Measurements from ENCODE around the gene SLC16A1. TPM values are rescaled to one million over a fixed set of nuclear protein-coding genes. Genes with fewer than 3 reads are reported as not detected.
"Not testable (repeated sequence)": the region's sequence is repeated elsewhere in the genome, so short reads cannot be mapped to it uniquely, and the experiment has no call there.

The SLC16A1 gene, protein sequence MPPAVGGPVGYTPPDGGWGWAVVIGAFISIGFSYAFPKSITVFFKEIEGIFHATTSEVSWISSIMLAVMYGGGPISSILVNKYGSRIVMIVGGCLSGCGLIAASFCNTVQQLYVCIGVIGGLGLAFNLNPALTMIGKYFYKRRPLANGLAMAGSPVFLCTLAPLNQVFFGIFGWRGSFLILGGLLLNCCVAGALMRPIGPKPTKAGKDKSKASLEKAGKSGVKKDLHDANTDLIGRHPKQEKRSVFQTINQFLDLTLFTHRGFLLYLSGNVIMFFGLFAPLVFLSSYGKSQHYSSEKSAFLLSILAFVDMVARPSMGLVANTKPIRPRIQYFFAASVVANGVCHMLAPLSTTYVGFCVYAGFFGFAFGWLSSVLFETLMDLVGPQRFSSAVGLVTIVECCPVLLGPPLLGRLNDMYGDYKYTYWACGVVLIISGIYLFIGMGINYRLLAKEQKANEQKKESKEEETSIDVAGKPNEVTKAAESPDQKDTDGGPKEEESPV
- 10 to 100 TPM; 54.2 to 72.7 (median 54.6) TPM for polyA plus RNA-seq (ENCODE audit: insufficient read length in 3 of 3)
- long read RNA-seq, donor 1, partial matches to known transcripts = 12 of 17 reads
- long read RNA-seq, donor 1, other reads (novel, unspliced or antisense) = 0 of 17 reads
- long read RNA-seq, donor 2, transcript SLC16A1-201 (5 exons, 3,910 nt) = major isoform, 7 of 17 reads
- long read RNA-seq, donor 2, partial matches to known transcripts = 8 of 17 reads
- long read RNA-seq, donor 2, other reads (novel, unspliced or antisense) = 0 of 17 reads
- long read RNA-seq, donor 3, transcript SLC16A1-201 (5 exons, 3,910 nt) = major isoform, 10 of 17 reads
- long read RNA-seq, donor 3, partial matches to known transcripts = 7 of 17 reads
- long read RNA-seq, donor 3, other reads (novel, unspliced or antisense) = 0 of 17 reads
- long read RNA-seq, donor 4, transcript SLC16A1-201 (5 exons, 3,910 nt) = major isoform, 6 of 7 reads
- long read RNA-seq, donor 4, partial matches to known transcripts = 0 of 7 reads
- long read RNA-seq, donor 4, other reads (novel, unspliced or antisense) = 0 of 7 reads
- long read RNA-seq, donor 5 = 0 reads
- long read RNA-seq, donor 6, full-length matches to known transcripts = 16 of 27 reads
- long read RNA-seq, donor 6, partial matches to known transcripts = 11 of 27 reads
- long read RNA-seq, donor 6, other reads (novel, unspliced or antisense) = 0 of 27 reads
- long read RNA-seq, donor 7, transcript SLC16A1-201 (5 exons, 3,910 nt) = major isoform, 5 of 6 reads
- long read RNA-seq, donor 7, partial matches to known transcripts = 0 of 6 reads
- long read RNA-seq, donor 7, other reads (novel, unspliced or antisense) = 0 of 6 reads
- long read RNA-seq, donor 8, transcript SLC16A1-201 (5 exons, 3,910 nt) = major isoform, 8 of 19 reads
- long read RNA-seq, donor 8, partial matches to known transcripts = 10 of 19 reads
- long read RNA-seq, donor 8, other reads (novel, unspliced or antisense) = 0 of 19 reads
- long read RNA-seq, donor 9, partial matches to known transcripts = 0 of 2 reads
- long read RNA-seq, donor 9, other reads (novel, unspliced or antisense) = 0 of 2 reads
- long read RNA-seq, donor 10, transcript SLC16A1-201 (5 exons, 3,910 nt) = major isoform, 5 of 19 reads
- long read RNA-seq, donor 10, partial matches to known transcripts = 12 of 19 reads
- long read RNA-seq, donor 10, other reads (novel, unspliced or antisense) = 0 of 19 reads
- long read RNA-seq, donor 11, transcript SLC16A1-201 (5 exons, 3,910 nt) = major isoform, 6 of 17 reads
- long read RNA-seq, donor 11, partial matches to known transcripts = 5 of 17 reads
- long read RNA-seq, donor 11, other reads (novel, unspliced or antisense) = 6 of 17 reads
- long read RNA-seq, donor 12, partial matches to known transcripts = 0 of 2 reads
- long read RNA-seq, donor 12, other reads (novel, unspliced or antisense) = 0 of 2 reads
- long read RNA-seq, donor 13, transcript SLC16A1-201 (5 exons, 3,910 nt) = major isoform, 11 of 26 reads
- long read RNA-seq, donor 13, partial matches to known transcripts = 15 of 26 reads
- long read RNA-seq, donor 13, other reads (novel, unspliced or antisense) = 0 of 26 reads
- long read RNA-seq, donor 14, partial matches to known transcripts = 5 of 10 reads
- long read RNA-seq, donor 14, other reads (novel, unspliced or antisense) = 0 of 10 reads
- long read RNA-seq, donor 15, partial matches to known transcripts = 0 of 4 reads
- long read RNA-seq, donor 15, other reads (novel, unspliced or antisense) = 0 of 4 reads
- long read RNA-seq, donor 16, full-length matches to known transcripts = 18 of 28 reads
- long read RNA-seq, donor 16, partial matches to known transcripts = 10 of 28 reads
- long read RNA-seq, donor 16, other reads (novel, unspliced or antisense) = 0 of 28 reads

DNA sequence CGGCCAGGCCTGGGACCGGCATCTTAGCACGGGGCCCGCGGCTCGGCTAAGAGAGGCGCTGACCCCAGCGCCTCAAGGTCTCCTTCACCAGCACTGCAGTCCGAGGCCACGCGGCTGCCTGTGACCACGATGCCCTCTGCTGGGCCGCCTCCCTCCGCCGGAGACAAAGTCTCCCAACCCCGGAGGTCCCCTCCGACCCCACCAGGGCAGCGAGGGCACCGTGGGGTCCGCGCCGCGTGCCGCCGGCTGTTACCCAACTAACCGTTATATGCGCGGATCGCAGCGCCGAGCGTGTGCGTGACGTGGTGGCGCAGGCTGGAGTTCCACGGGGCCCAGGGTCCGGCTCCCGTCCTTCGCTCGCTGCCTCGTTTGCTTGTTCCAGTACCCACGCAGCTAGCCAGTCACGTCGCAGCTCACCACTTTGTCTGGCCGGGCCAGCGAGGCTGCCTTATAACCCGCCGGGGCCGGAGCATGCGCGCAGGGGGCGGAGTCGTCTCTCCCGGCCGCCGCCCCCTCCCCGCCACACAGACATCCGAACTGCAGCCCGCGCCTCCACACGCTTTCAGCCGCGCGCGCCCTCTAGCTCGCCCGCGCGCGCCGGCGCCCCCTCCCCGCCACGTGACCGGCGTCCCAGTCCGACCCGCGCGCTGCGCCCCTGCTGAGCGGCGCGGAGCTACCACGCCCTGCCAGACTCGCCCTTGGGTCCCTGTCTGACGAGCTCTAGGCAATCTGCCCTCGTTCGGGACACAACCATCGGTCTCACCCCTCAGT is at the start of gene SLC16A1:
SLC16A1 (minus strand) TSS at position 424 of the 771 bp plus-strand sequence. CDS start 26,888 bp downstream, outside the sequence.
- peak; percentile 68 to 89 (median 85) for DNase-seq (ENCODE audit: extremely low read depth in 1 of 11, low read depth in 9 of 11, low spot score in 4 of 11)

DNA sequence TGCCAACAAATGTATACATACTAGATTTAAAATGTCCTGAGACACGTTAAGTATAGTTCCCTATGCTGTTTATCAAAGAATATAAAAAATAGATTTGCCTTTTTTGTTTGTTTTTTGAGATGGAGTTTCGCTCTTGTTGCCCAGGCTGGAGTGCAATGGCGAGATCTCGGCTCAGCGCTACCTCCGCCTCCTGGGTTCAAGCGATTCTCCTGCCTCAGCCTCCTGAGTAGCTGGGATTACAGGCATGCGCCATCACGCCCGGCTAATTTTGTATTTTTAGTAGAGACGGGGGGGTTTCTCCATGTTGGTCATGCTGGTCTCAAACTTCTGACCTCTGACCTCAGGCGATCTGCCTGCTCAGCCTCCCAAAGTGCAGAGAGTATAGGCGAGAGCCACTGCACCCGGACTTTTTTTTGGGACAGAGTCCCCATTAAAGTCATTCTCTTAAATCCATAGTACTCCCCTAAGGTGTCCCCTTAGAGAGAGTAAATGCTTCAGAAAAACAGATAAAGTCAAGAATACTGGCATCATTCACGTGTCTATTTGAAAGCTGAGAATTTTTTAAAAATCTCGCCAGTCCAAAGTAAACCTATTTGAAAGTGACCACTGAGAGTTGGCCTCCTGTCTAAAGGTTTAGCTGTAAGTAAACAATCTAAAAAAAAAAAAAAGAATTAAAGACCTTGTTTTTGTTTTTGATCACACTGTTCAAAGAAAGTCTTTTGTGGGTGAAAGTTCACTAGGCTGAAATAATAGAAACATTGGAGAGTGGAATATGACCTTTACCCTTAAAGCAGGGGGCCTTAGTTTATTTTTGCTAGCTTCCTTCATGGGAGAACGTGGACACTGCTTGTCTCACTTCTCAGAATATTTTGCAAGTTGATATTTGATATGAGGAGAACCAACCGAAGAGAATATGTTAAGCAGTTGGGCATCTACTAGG is 48.0 kb upstream of the SLC16A1 start:
- no peak for DNase-seq (ENCODE audit: extremely low read depth in 1 of 11, low read depth in 9 of 11, low spot score in 4 of 11)

DNA sequence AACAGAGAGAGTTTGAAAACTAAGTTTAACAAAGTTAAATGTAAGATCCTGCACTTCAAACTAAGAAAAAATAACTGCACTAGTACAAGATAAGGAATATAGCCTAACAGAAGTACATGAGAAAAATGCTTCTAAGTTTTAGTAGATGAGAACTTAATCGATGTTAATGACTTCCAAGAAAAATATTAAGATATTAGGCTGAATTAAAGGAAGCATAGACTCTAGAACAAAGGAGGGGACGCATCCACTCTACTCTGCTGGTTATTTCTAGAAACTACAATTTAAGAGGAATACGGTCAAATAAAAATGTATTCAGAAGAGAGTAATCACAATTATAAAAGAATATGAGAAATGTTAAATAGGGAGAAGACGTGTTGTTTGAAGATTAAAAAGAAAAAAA is 46.3 kb upstream of the SLC16A1 start:
- no peak for DNase-seq (ENCODE audit: extremely low read depth in 1 of 11, low read depth in 9 of 11, low spot score in 4 of 11)

DNA sequence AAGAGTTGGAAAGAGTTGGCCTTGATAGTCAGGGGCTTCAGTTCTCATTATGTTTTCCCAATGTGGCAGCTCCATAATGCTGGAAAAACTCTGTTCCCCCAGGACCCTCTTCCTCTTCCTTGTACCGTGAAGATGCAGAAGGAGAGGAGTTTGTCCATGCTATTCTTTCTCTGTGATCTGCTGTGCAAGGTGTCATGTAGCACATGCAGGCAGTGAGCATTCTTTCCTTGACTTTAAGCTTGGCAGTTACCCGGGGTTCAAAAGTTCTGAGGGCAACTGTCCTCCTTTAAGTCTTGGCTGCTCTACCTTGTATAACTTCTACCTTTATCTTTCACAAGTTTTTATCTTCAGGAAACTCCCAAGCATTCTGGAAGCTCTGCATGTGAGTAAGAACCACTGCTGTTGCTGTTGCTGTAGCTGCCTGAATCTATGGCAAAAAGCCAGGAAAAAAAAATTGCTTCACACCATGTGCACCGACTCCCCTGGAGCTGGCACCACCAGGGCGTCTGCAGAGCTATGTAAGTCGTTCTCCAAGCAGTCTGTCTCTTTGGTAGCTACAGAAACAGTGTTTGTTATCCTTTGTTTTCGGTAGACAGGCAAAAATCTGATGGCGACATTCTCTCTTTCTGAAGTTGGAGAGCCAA is 42.7 kb upstream of the SLC16A1 start:
- DNase-seq (ENCODE audit: extremely low read depth in 1 of 11, low read depth in 9 of 11, low spot score in 4 of 11) = peak in 6 of 11 donors; percentile 7 to 25 (median 9)

DNA sequence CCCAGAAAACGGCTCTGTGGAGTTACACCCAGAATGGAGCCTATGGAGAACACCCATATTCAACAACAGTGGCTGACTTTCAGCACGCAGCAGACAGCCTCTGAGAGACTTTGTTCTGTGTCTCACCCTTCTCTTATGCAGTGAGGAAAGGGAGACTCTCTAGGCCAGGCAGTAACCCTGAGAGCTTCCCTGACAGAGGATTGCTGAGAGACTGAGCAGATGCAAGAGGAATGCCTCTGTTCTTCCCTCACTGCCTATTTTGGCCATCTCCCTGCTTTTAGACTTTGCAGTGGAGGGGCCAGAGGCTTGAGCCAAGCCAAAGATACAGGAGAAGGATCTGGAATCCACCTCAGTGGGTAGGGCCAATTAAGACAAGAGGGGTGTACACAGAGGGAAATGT is 41.8 kb upstream of the SLC16A1 start:
- DNase-seq (ENCODE audit: extremely low read depth in 1 of 11, low read depth in 9 of 11, low spot score in 4 of 11) = no peak

DNA sequence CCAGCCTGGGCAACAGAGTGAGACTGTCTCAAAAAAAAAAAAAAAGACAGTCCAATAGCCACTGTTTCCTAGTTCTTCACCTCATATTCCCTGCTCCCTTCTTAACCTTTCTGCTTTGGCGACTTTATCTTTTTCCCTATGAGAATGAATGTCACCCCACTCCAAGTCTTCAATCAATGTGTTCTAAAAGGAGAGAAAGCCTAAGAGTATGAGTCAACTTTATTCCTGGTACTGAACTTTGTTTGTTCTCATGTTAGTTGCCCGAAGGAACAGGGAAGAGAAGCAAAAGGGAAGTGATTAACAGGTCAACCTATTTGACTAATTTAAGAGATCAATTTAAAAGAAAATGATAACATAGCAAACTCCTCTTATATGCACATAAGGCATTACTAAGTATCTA is 39.9 kb upstream of the SLC16A1 start:
- no peak for DNase-seq (ENCODE audit: extremely low read depth in 1 of 11, low read depth in 9 of 11, low spot score in 4 of 11)

DNA sequence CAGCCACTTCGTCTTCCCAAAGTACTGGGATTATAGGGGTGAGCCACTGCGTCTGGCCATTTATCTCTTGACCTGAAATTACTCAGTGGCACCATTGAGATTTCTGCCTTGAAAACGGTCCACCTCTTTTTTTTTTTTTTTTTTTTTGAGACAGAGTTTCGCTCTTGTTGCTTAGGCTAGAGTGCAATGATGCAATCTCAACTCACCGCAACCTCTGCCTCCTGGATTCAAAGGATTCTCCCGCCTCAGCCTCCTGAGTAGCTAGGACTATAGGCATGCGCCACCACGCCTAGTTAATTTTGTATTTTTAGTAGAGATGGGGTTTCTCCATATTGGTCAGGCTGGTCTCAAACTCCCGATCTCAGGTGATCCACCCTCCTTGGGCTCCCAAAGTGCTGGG is 39.0 kb upstream of the SLC16A1 start:
- not testable (repeated sequence) for DNase-seq (ENCODE audit: extremely low read depth in 1 of 11, low read depth in 9 of 11, low spot score in 4 of 11)

DNA sequence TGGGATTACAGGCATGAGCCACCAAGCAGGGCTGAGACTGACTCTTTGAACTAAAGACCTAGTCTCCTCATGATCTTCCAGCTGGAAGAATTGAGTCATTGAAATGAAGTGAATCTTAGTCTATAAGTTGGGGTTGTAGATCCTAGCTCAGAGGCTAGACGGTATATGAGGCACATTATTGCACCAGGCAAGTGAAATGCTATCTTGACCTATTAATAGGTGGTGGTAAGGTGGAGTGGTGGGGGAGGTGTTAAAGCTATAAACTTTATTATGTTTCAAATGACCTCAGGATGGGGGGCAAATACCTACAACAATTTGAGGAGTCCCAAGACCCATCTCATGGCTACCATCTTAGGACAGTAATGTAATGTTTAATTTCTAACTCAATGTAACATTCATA is 36.8 kb upstream of the SLC16A1 start:
- no peak for DNase-seq (ENCODE audit: extremely low read depth in 1 of 11, low read depth in 9 of 11, low spot score in 4 of 11)

DNA sequence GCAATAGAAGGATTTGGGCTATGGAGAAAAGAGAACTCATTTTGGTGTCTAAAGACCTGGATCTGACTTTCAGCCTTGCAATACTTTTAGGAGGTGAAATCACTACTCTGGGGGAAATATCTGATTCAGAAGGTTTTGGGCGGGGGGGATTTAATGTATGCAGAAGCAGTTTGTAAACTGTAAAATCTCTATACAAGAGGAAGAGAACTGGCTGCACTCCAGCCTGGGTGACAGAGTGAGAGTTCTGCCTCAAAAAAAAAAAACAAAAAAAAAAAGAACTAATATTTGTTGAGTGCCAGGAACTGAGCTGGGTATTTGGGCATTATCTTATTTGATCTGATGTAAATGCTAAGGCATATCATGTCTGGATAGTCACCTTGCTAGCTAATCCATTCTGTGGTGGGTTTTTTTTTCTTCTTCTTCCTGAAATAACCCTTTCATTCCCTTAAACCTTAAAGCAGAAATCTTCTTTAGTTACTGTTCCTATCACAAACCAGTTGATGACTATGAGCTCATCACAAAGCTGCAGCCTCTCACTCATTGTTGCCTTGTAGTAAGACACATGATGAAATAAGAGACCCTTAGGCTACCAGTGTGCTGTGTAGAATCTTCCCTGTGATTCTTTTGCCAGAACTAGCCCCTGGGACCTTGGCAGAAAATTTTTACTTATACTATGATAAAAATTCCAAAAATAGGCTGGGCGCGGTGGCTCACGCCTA is 35.6 kb upstream of the SLC16A1 start:
- no peak for DNase-seq (ENCODE audit: extremely low read depth in 1 of 11, low read depth in 9 of 11, low spot score in 4 of 11)

DNA sequence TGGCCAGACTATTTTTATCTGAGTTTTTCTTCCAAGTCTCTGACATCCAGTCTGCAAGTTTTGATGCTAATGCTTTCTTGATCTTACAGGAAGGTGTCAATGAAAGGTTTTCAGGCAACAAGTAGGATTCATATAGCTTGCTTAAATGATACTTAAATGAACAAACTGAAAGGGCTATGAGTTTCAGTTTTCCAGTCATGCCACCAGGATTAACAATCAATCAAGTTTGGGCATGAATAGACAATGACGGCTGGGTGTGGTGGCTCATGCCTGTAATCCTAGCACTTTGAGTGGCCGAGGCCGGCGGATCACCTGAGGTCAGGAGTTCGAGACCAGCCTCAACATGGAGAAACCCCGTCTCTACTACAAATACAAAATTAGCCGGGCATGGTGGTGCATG is 34.3 kb upstream of the SLC16A1 start:
- no peak for DNase-seq (ENCODE audit: extremely low read depth in 1 of 11, low read depth in 9 of 11, low spot score in 4 of 11)

DNA sequence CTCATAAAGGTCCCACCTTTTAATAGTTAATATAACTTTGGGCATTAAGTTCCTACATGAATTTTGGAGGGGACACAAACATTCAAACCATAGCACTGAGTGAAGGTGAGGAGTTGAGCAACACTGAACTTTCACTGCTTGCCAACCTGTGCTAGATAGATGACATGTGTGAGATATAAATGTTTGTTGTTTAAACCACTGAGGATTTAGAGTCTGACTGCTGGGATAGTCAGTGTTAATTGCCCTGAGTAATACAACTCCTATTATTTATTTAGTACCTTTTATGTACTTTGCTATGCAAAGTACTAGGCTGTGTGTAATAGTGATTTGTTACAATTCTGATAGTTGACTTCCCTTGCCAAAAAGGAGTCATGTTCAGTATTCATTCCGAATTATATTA is 32.4 kb upstream of the SLC16A1 start:
- no peak for DNase-seq (ENCODE audit: extremely low read depth in 1 of 11, low read depth in 9 of 11, low spot score in 4 of 11)

DNA sequence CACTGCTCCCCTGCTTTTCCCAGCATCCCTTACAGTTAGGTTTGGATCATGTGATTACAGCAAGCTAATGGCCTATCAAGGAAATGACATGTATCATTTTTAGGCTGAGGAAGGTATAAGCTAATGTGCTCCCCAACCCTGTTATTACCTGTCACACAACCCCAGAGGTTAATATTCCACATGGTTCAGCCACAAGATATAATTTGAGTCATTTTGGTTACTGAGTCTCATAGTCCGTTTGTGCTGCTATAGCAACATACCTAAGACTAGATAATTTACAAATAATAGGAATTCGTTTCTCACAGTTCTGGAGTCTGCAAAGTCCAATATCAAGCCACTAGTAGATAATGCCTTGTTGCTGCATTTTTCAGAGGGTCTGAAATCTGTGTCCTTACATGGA is 29.1 kb upstream of the SLC16A1 start:
- DNase-seq (ENCODE audit: extremely low read depth in 1 of 11, low read depth in 9 of 11, low spot score in 4 of 11) = no peak

DNA sequence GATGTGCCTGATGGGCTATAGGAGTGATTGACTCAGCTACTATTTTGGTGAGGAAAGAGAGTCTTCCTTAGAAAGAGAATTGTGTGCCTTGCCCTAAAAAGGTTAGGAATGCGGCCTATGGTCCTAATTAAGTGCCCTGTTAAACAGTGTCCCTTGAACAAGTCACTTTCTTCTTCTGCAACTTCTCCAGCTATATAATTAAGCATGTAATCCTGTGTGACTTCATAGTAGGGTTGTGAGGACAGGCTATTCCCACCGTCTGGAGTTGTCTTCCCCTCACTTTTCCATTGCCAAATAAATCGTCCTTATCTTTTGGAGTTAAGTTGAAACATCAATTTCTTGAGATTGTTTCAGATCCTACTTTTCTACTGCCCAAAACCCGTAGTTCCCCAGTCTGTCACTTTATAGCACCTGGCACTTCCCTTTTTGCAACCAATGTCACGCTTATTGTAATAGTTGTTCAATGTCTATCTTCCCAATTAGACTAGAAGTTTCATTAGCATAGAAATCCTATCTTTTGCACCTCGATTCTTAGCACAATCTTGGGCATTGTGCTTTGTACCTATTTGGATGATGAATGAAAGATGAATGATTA is 27.6 kb upstream of the SLC16A1 start:
- no peak for DNase-seq (ENCODE audit: extremely low read depth in 1 of 11, low read depth in 9 of 11, low spot score in 4 of 11)
